Esophagus (tissue), 2 donors: Measurements from ENCODE around the gene CCZ1B. TPM values are rescaled to one million over a fixed set of nuclear protein-coding genes. Genes with fewer than 3 reads are reported as not detected.
"Not testable (repeated sequence)": the region's sequence is repeated elsewhere in the genome, so short reads cannot be mapped to it uniquely, and the experiment has no call there.

Experiments
- H3K27ac ChIP-seq, 2 donors: one replicate each; pipeline ENCODE4 v1.5.1; 2013; ENCODE audit warnings: low read depth in 2 of 2, mild to moderate bottlenecking in 2 of 2, inconsistent platforms in 1 of 2, low read length in 1 of 2, moderate library complexity in 1 of 2
- H3K27me3 ChIP-seq, 2 donors: one replicate each; pipeline ENCODE4 v1.6.1; 2013; ENCODE audit warnings: low read length in 2 of 2, control low read depth in 1 of 2, mild to moderate bottlenecking in 1 of 2; ENCODE audit not compliant: insufficient read depth in 2 of 2, control insufficient read depth in 1 of 2
- H3K36me3 ChIP-seq, 2 donors: one replicate each; pipeline ENCODE4 v1.6.1; 2013; ENCODE audit warnings: low read length in 1 of 2; ENCODE audit not compliant: control insufficient read depth in 2 of 2, insufficient read depth in 2 of 2
- H3K4me1 ChIP-seq, 2 donors: one replicate each; pipeline ENCODE4 v1.6.1; 2013; ENCODE audit warnings: low read length in 1 of 2; ENCODE audit not compliant: control insufficient read depth in 2 of 2, insufficient read depth in 2 of 2
- H3K4me3 ChIP-seq, 2 donors: one replicate each; pipeline ENCODE4 v1.5.1; 2013; ENCODE audit warnings: low read length in 2 of 2, mild to moderate bottlenecking in 2 of 2, low read depth in 1 of 2, moderate library complexity in 1 of 2
- H3K9me3 ChIP-seq, 2 donors: one replicate each; pipeline ENCODE4 v1.6.1; 2013; ENCODE audit warnings: mild to moderate bottlenecking in 2 of 2, low read depth in 1 of 2, low read length in 1 of 2, moderate library complexity in 1 of 2; ENCODE audit not compliant: control insufficient read depth in 2 of 2, insufficient read depth in 1 of 2
- WGBS, 2 donors: extraction: QIAGEN DNeasy Blood & Tissue Kit; methylation state at CpG; one replicate each; pipeline ENCODE4 v1.1.7; 2013; 5-methylcytosine and 5-hydroxymethylcytosine counted together
- polyA plus RNA-seq, 2 donors: library from polyadenylated mRNA; stranded (reverse); fragments of 200-250 nt; gene quantifications; one replicate each; pipeline ENCODE4 v1.2.3, GENCODE V29; 2013
- donor health status: healthy with polysubstance abuse.
- donor health status: Bipolar disorder and iron deficiency.

The CCZ1B gene
- polyA plus RNA-seq, 2 donors: 20.5 to 40.3 TPM

- not testable (repeated sequence) for H3K4me1 ChIP-seq, H3K36me3 ChIP-seq, H3K4me3 ChIP-seq, H3K27me3 ChIP-seq, H3K9me3 ChIP-seq, H3K27ac ChIP-seq
- WGBS, 2 donors: 75% methylated on average over 1 of the region's 4 CpGs; no CpG with 5 or more reads in 1 of the 2 donors
Observed at GRCh38 chr7:6807393-6807918, 18.6 kb downstream of the CCZ1B start.

GRCh38 chr7:6800331-6800730, 25.7 kb downstream of the CCZ1B start:
- H3K27ac ChIP-seq, H3K9me3 ChIP-seq, H3K27me3 ChIP-seq, H3K4me3 ChIP-seq, H3K36me3 ChIP-seq, H3K4me1 ChIP-seq: not testable (repeated sequence)
- WGBS, 2 donors: 100% methylated on average over 1 of the region's 2 CpGs

- H3K4me3 ChIP-seq, H3K36me3 ChIP-seq, H3K9me3 ChIP-seq, H3K27me3 ChIP-seq, H3K27ac ChIP-seq, H3K4me1 ChIP-seq: not testable (repeated sequence)
- WGBS, 2 donors: 75% methylated on average over 2 of the region's 12 CpGs; no CpG with 5 or more reads in 1 of the 2 donors
Observed at GRCh38 chr7:6799887-6800286, 26.2 kb downstream of the CCZ1B start.

GRCh38 chr7:6798047-6798446, 28.0 kb downstream of the CCZ1B start:
- not testable (repeated sequence) for H3K4me3 ChIP-seq, H3K27me3 ChIP-seq, H3K27ac ChIP-seq, H3K9me3 ChIP-seq, H3K36me3 ChIP-seq, H3K4me1 ChIP-seq
- WGBS, 2 donors: 100% methylated on average over 1 of the region's 8 CpGs; no CpG with 5 or more reads in 1 of the 2 donors

- not testable (repeated sequence) for H3K27ac ChIP-seq, H3K27me3 ChIP-seq, H3K36me3 ChIP-seq, H3K4me3 ChIP-seq, H3K9me3 ChIP-seq, H3K4me1 ChIP-seq
- WGBS, 2 donors: 81 to 84% methylated on average over 5 of the region's 5 CpGs
Observed at GRCh38 chr7:6797218-6797617, 28.9 kb downstream of the CCZ1B start.

- not testable (repeated sequence) for H3K27ac ChIP-seq, H3K36me3 ChIP-seq
- 83 to 88% methylated on average over 2 of the region's 11 CpGs for WGBS, 2 donors
Observed at GRCh38 chr7:6794276-6794675, 31.8 kb downstream of the CCZ1B start.

GRCh38 chr7:6792113-6792872, 33.8 kb downstream of the CCZ1B start:
- WGBS, 2 donors: 59 to 60% methylated on average over 8 of the region's 15 CpGs
- H3K36me3 ChIP-seq, H3K4me3 ChIP-seq, H3K9me3 ChIP-seq, H3K27me3 ChIP-seq, H3K27ac ChIP-seq, H3K4me1 ChIP-seq: not testable (repeated sequence)

More at GRCh38 chr7:6794276-6794675, 31.8 kb downstream of the CCZ1B start:
- H3K27me3 ChIP-seq, H3K4me3 ChIP-seq, H3K9me3 ChIP-seq, H3K4me1 ChIP-seq: not testable (repeated sequence)

- not testable (repeated sequence) for H3K4me1 ChIP-seq
Observed at GRCh38 chr7:6789353-6789752, 36.7 kb downstream of the CCZ1B start.

GRCh38 chr7:6781581-6781980, 44.5 kb downstream of the CCZ1B start:
- H3K27me3 ChIP-seq, H3K4me1 ChIP-seq, H3K36me3 ChIP-seq, H3K4me3 ChIP-seq, H3K27ac ChIP-seq, H3K9me3 ChIP-seq: not testable (repeated sequence)
- 81 to 86% methylated on average over 6 of the region's 6 CpGs for WGBS, 2 donors

More at GRCh38 chr7:6789353-6789752, 36.7 kb downstream of the CCZ1B start:
- not testable (repeated sequence) for H3K4me3 ChIP-seq, H3K9me3 ChIP-seq, H3K27ac ChIP-seq, H3K36me3 ChIP-seq, H3K27me3 ChIP-seq
- no CpG with 5 or more reads among the region's 13 CpGs for WGBS, 2 donors

GRCh38 chr7:6761186-6761585, 64.9 kb downstream of the CCZ1B start:
- H3K4me1 ChIP-seq, H3K9me3 ChIP-seq, H3K27ac ChIP-seq, H3K36me3 ChIP-seq, H3K27me3 ChIP-seq, H3K4me3 ChIP-seq: not testable (repeated sequence)
- WGBS, 2 donors: 45% methylated on average over 6 of the region's 12 CpGs; no CpG with 5 or more reads in 1 of the 2 donors
